Stimulated activated CD8-positive, alpha-beta memory T cell treated with anti-CD3 and anti-CD28 coated beads, Interleukin-7, amount 100 ng/mL, for 4 hours (primary cell): ENCODE measurements around the gene DKK3.

Experiments used
- DNase-seq, 2 donors: peaks; one replicate each; pipeline ENCODE4 v3.0.0-alpha.2; 2020; ENCODE audit warnings: low read depth in 2 of 2

The DKK3 gene

GRCh38 chr11:11982461-11982860, 26.0 kb downstream of the DKK3 start:
- no peak for DNase-seq

DNA sequence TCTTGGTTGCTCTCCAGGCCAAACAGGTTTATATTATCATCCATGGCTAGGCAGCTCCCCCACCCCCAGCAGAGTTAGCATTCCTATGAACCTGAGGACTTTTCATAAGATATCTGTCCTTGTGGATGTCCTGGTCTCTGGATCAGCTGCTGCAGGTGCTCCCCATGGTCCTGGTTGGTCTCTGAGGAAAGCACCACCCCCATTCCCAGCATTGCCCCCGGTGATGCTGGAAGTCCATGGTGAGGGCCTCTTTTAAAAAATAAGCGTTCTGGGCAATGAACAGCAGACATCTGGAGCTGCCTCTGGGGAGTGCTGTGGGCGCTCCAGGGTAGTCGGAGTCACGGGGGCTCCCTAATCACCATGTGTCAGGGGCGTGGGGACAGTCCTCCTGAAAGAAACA, 26.6 kb downstream of the DKK3 start:
- no peak for DNase-seq

GRCh38 chr11:11981364-11981763, 27.1 kb downstream of the DKK3 start:
- no peak for DNase-seq

GRCh38 chr11:11980841-11981308, 27.6 kb downstream of the DKK3 start:
- no peak for DNase-seq

DNA sequence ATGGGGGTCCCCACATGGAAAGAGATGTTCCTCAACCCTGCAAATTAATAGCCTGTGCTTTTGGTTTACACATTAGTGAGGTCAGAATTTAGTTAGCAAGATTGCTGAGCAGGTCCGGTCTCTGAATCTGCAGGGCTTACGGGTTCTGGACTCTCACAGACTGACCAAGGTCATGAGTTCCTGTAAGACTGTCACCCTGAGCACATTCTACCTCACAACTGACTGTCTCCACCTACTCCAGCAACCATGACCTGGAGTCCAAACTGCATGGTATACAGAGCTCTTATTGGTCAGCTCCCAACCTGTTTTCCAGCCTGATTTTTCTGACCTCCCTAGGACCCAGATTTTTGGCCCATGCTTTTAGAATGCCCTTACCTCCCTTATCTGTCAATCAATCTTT, 28.2 kb downstream of the DKK3 start:
- DNase-seq: no peak

- no peak for DNase-seq
Observed at GRCh38 chr11:11979488-11980117, 28.8 kb downstream of the DKK3 start.

DNA sequence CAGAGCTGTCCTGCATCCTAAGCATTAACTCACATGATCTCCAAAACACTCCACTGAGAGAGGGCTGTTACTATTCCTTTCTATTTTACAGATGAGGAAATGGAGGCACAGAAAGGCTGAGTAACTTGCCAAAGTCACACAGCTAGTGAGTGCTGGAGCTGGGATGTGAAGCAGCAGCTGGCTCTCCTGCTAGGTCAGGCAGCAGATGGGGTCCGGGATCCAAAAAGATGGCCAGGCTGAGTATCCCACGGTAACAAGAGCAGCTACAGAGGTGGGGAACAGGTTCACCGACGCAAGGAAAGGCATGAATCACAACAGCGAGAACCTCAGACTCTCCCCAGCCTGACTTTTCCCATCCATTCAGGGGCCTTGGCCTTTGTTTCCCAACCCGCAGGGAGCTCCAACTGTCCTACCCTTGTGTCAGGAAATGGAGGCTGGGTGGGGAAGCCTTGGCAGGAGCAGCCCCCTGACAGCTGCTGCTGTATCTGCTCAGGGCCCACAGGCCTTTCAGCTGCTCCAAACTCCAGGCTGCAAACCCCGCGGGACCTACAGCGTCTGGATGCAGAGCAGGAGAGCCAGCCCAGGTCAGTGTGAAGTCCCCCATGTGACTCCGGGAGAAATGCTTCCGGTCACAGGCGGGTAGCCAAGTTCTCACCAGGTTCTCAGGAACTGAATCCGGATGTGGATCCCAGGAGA, 29.5 kb downstream of the DKK3 start:
- DNase-seq: no peak

- no peak for DNase-seq
Observed at GRCh38 chr11:11978098-11978637, 30.3 kb downstream of the DKK3 start.

DNA sequence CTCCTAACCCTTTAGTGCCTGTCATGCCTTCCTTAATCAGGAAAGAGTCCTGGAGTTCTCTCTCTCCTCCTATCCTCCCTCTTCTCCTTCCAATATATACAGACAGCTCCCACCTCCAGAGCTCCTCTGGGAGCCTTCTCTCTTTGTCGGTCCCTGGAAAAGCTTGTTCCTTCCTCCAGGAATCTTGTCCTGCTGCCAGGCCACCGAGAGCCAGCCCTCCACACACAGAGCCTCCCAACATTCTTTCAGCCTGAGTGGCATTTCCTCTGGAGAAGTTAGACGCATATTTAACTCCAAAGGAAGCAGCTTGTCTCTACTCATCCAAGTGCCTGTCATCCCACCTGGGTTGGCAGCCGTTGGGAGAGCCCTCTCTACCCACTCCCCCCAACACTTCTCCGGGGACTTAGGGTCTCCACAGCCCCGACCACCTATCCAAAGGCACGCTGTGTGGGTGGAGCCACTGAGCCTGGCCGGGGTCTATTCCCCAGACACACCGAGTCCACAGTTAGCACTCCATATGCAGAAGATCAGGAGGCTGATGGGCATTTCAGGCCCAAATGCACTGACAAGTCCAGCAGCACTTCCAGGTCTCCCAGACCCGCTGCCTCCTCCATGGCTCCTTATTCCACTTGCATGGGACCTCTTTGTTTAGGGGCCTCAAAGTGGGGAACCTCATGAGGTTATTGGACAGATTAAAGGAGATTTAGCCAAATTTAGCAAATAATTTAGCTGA, 31.1 kb downstream of the DKK3 start:
- no peak for DNase-seq

DNA sequence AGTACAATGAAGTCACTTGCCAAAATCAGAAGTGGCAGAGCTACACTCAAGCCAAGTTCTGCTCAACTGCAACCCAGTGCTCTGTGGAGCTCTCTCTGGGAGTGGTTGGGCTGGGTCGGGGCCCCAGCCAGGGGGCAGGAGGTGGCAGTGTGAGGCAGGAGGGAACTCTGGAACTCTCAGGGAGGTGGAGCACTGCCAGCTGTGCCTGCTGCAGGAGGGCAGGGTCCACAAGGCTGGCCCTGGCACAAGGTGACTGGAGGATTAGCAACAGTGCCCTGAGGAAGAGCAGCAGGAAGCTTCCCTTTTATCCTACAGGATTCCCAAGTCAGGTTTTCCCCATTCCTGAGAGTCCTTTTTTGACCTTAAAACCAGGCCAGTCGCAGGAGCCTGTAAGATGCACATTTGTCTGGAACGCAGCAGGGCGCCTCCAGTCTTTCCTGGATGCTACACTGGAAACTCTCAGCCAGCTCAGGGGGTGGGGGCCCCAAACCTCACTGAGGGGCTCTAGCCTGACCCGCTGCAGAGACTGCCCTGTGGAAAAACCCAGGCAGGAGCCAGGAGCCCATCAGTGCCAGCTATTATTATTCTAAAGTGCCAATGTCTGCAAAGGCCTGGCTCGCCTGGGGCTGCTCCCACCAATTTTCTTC, 31.8 kb downstream of the DKK3 start:
- DNase-seq: no peak

DNA sequence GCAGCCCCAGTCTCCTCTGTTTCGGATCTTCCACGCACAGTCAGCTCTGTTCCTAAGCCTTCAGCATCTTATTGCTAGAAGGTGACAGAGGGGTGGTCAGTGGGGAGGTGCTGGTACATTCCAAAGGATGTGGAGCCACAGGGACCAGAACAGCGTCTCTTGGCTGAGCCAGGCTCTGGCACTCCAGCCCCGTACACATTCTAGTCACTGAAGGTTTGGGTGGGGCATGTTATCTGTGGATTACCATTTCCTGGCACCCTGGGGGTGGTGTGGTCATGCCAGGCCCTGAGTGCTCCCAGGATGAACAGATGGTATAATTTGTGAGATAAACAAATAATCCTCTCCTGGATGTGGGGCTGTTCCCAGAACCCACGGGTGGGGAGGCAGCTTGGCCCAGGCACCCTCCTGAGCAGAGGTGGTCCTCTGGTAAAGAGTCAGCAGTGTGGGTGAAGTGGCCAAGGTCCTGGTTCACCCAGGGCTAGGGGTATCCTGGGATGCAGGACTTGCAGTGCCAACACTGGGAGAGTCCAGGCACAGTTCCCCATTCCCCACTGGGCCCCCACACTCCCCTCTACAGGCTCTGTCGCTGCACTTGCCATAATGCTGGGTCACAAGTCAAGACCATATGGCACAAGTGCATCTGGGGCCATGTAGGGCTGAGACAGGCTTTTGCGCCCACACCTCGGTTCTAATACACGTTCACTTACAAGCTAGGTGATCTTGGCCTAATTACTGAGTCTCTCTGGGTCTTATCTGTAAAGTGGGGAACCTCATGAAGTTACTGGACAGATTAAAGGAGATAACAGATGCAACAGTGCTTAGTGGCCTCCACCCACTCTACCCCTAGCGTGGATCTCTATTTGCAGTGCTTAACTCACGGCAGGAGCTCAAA, 33.0 kb downstream of the DKK3 start:
- DNase-seq: no peak

DNA sequence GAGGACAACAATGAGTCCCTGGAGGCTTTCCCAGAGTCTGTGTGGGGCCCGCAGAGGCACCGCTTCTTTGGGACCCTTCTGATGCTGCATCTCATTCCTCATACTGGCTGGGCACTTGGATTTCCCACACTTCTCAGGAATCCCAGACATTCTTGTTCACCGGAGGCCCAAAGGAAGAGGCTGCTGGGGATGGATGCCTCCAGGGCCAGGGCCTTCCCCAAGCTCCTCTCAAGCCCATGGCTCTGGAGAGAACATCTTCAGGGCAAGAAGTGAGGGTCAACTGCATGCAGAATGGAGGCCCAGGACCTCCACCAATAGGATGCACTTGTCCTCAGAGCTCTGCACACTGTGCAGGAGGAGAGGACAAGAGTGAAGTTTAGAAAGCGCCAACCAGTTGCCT, 34.6 kb downstream of the DKK3 start:
- DNase-seq: no peak

GRCh38 chr11:11973361-11973800, 35.0 kb downstream of the DKK3 start:
- no peak for DNase-seq

DNA sequence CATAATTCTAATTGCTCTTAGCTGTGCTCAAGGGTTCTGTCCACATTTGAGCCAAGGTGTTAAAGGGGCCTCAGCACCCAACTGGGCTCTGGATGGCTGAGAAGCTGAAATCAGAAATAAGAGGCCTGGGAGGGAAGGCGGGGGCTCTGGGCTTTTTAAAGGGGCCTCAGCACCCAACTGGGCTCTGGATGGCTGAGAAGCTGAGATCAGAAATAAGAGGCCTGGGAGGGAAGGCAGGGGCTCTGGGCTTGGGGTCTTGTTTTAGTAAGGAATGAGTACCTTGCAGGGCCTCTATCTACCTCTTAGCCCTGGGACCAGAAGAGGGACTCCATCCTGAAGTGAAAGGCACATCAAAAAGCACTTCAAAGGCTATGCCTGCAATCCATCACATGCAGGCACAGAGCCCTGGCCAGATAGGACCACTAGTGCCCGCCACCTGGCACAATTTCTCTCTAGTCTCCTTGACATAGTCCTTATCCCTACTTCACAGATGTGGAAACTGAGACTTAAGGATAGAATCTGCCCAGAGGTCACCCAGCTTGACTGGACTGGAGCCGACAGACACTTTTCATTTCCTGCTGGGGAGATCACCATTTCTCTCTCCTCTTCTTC, 35.6 kb downstream of the DKK3 start:
- no peak for DNase-seq

DNA sequence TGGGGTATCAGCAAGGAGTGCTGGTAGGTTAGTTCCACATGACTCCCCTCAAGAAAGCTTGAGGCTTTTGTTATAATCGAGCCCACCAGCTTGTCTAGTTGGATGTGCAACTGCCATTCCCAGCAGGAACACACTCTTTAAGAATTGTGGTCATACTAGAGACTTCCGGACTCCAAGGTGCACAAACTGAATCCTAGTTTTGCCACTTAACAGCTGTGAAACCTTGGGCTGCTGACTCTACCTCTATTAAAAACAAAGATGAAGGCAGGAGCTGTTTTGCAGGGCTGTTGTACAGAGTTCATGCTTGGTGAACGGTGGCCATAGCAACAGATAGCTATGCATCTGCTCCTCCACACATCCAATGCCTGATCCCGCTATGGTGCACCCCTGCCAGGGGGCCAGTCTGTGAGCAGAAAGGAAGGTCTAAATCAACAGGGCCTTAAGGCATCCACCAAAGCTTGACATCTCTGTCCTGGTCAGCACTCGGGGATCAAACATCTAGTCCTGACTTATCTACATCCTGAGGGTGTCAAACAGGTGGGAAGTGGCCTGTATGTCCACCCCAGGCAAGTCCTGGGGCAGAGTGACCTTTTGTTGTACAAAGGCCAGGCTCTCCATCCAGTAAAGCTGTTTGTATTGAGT, 36.4 kb downstream of the DKK3 start:
- no peak for DNase-seq

- DNase-seq: no peak
Observed at GRCh38 chr11:11970556-11970955, 37.9 kb downstream of the DKK3 start.

- no peak for DNase-seq
Observed at GRCh38 chr11:11969380-11970215, 38.8 kb downstream of the DKK3 start.

GRCh38 chr11:11968511-11969280, 39.7 kb downstream of the DKK3 start:
- no peak for DNase-seq
